ENCODE results near the gene IFT20. TPM values are rescaled to one million over a fixed set of nuclear protein-coding genes. Genes with fewer than 3 reads are reported as not detected.
A peak's percentile ranks its signal among the peaks of the same experiment; 100 is the strongest.

IFT20 gene
- total and polyA plus RNA-seq, 10 of the 15 experiments (the other 5 are each of a cell fraction or from before 2014, with no cell fraction given) = 9.4 to 38.2 (median 19.1) TPM

- no peak for TF ChIP-seq ZBTB40 (IDR thresholded peaks at IDR 0.05; ENCODE audit: borderline replicate concordance)
- no peak for TF ChIP-seq NKRF (conservative IDR thresholded peaks at IDR 0.05)
- no peak for TF ChIP-seq ZBED1 (IDR thresholded peaks at IDR 0.05; ENCODE audit: borderline replicate concordance)
- TF ChIP-seq ZNF384 (IDR thresholded peaks at IDR 0.05; ENCODE audit: borderline replicate concordance, low read depth, low read length) = no peak
- TF ChIP-seq HDAC2 (IDR thresholded peaks at IDR 0.05) = no peak
- TF ChIP-seq SMARCA5 (IDR thresholded peaks at IDR 0.05) = no peak
- TF ChIP-seq HDAC6 (IDR thresholded peaks at IDR 0.05; ENCODE audit: unreplicated experiment) = no peak
- TF ChIP-seq ZBTB11 (CRISPR knock-in tag; IDR thresholded peaks at IDR 0.05) = no peak
- no peak for TF ChIP-seq MXI1 (IDR thresholded peaks at IDR 0.05; ENCODE audit: low read depth, low read length)
- no peak for TF ChIP-seq YY1 (IDR thresholded peaks at IDR 0.05; ENCODE audit: low read depth, low read length)
- no peak for TF ChIP-seq POLR2AphosphoS5 (IDR thresholded peaks at IDR 0.05; ENCODE audit: low read length)
- TF ChIP-seq DPF2 (IDR thresholded peaks at IDR 0.05) = no peak
- no peak for TF ChIP-seq PAX5 (IDR thresholded peaks at IDR 0.05; ENCODE audit: borderline replicate concordance, low read depth, low read length)
- TF ChIP-seq NRF1 (conservative IDR thresholded peaks at IDR 0.05; ENCODE audit: low read depth, low read length) = 0 out of 2 replicates have a peak, but pooled peaks have one; percentile 3
- TF ChIP-seq ZNF592 (IDR thresholded peaks at IDR 0.05) = no peak
- no peak for TF ChIP-seq RUNX3 (IDR thresholded peaks at IDR 0.05; ENCODE audit: low read length)
These were observed 36.3 kb upstream of the IFT20 start, which contains the start of gene SARM1 (continued) for GRCh38 chr17:28371245-28372202.
